ENCODE measurements around the gene TENT4A. TPM values are rescaled to one million over a fixed set of nuclear protein-coding genes. Genes with fewer than 3 reads are reported as not detected.

The TENT4A gene
- total and polyA plus RNA-seq, 2 of the 13 experiments (the other 11 are each of a cell fraction or from before 2014, with no cell fraction given), result 6.3 to 13.3 TPM

- no peaks in the 10 kb centered on the region; the same call in 1 of the 2 replicates for H3K9me3 ChIP-seq (ENCODE audit: low read length)
- H3K9ac ChIP-seq (ENCODE audit: insufficient read depth, low read depth, low read length), result no peak overlapping the region
- no peaks in the 10 kb centered on the region for H3K27me3 ChIP-seq (ENCODE audit: control insufficient read depth in 1 of 2, insufficient read depth in 2 of 2, low read length in 2 of 2)
- POLR2A ChIA-PET, result no interaction called here
- no peaks in the 10 kb centered on the region for H3K36me3 ChIP-seq (replicated peaks in 1 of 2; ENCODE audit: control insufficient read depth in 1 of 2, insufficient read depth in 2 of 2, low read length in 2 of 2)
- H3K4me1 ChIP-seq (ENCODE audit: insufficient read depth, low read length), result no peaks in the 10 kb centered on the region; the same call in 1 of the 2 replicates
- no TSS peak for BruUV-seq (replicated peaks)
- no peaks in the 10 kb centered on the region for H4K20me1 ChIP-seq (ENCODE audit: insufficient read depth, low read length)
- TF ChIP-seq ZNF7 (CRISPR knock-in tag; IDR thresholded peaks at IDR 0.05) (no peak), ZKSCAN1 (IDR thresholded peaks at IDR 0.05; ENCODE audit: low read length) (no peak), ELF3 (CRISPR knock-in tag; IDR thresholded peaks at IDR 0.05) (no peak), KLF15 (CRISPR knock-in tag; IDR thresholded peaks at IDR 0.05; ENCODE audit: borderline replicate concordance) (no peak), JARID2 (CRISPR knock-in tag; IDR thresholded peaks at IDR 0.05; ENCODE audit: insufficient replicate concordance) (no peak), ZNF333 (CRISPR knock-in tag; IDR thresholded peaks at IDR 0.05; ENCODE audit: borderline replicate concordance) (no peak), CREB3 (CRISPR knock-in tag; IDR thresholded peaks at IDR 0.05) (no peak), TAF1 (CRISPR knock-in tag; IDR thresholded peaks at IDR 0.05) (no peak), ZFYVE20 (CRISPR knock-in tag; IDR thresholded peaks at IDR 0.05; ENCODE audit: borderline replicate concordance, low read depth) (no peak)
- H2AFZ ChIP-seq (ENCODE audit: low read length), result no peak overlapping the region
- no peak for DNase-seq (ENCODE audit: low spot score)
- in situ Hi-C loops (cut with HindIII; ENCODE audit: extremely low pct_ligation_motif_present, low pct_unique_long_range_greater_than_20kb), result no loop called here
- CTCF ChIA-PET (ENCODE audit: low intra/inter-chr PET ratio, low total read pairs), result no interaction called here
- H3K4me3 ChIP-seq (replicated peaks in 1 of 3; ENCODE audit: insufficient read depth in 1 of 3, low read depth in 2 of 3, low read length in 3 of 3), result no peak overlapping the region
- H3K4me2 ChIP-seq (ENCODE audit: low read depth, low read length), result no peak overlapping the region
- peak; percentile 26 for FAIRE-seq
- ATAC-seq, result no peak
- WGBS (ENCODE audit: low lambda C conversion rate), result 91% methylated on average over 5 of the region's 5 CpGs
- intact Hi-C loops (cut with micrococcal nuclease; ENCODE audit: unreplicated experiment), result no loop called here
- H3K27ac ChIP-seq (ENCODE audit: extremely low read length, insufficient read depth, low read length), result no peak overlapping the region
- H3K79me2 ChIP-seq (ENCODE audit: insufficient read depth, low read length), result no peaks in the 10 kb centered on the region
Measured at GRCh38 chr5:6675784-6676491, 37.3 kb upstream of the TENT4A start.

All from HepG2 (cell line).